ENCODE measurements around the gene TIAM1. TPM values are rescaled to one million over a fixed set of nuclear protein-coding genes. Genes with fewer than 3 reads are reported as not detected.

Gene TIAM1
- polyA plus RNA-seq, 2 of the 4 experiments (the other 2 are of a cell fraction): 0.23 to 0.40 TPM

DNA sequence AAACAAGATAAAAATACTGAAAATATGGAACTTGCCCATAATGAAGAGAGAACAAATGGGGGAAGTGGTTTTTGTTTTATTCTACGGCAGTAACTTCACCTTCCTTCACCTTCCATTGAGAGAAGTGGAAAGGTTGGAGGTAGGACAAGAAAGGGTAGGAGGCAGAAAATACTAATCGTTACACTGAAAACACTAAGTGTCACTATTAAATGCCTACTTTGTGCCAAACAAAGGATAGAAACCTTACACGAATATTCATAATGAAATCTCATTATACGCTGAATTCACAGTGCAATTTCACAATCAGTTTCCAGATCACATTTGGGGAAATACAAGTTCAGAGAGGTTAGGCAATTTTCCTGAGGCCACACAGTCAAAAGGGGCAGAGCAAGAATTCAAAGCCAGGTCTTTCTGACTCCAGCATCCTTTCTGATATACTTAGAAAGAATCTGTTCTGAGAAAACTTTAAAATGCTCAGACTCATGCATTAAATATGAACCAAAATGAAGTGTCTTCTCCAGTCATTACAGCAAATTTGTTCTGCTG, 3.0 kb downstream of the TIAM1 start:
- TF ChIP-seq KDM5A (IDR thresholded peaks at IDR 0.05) (no peak), ZSCAN20 (CRISPR knock-in tag; IDR thresholded peaks at IDR 0.05) (no peak), HOXB13 (CRISPR knock-in tag; IDR thresholded peaks at IDR 0.05; ENCODE audit: low read depth) (no peak), RARB (CRISPR knock-in tag; IDR thresholded peaks at IDR 0.05) (no peak), EP300 (IDR thresholded peaks at IDR 0.05) (no peak), FOSL2 (IDR thresholded peaks at IDR 0.05) (no peak), FOSL2 (CRISPR knock-in tag; IDR thresholded peaks at IDR 0.05) (no peak)
- TF ChIP-seq, protein P1, sequence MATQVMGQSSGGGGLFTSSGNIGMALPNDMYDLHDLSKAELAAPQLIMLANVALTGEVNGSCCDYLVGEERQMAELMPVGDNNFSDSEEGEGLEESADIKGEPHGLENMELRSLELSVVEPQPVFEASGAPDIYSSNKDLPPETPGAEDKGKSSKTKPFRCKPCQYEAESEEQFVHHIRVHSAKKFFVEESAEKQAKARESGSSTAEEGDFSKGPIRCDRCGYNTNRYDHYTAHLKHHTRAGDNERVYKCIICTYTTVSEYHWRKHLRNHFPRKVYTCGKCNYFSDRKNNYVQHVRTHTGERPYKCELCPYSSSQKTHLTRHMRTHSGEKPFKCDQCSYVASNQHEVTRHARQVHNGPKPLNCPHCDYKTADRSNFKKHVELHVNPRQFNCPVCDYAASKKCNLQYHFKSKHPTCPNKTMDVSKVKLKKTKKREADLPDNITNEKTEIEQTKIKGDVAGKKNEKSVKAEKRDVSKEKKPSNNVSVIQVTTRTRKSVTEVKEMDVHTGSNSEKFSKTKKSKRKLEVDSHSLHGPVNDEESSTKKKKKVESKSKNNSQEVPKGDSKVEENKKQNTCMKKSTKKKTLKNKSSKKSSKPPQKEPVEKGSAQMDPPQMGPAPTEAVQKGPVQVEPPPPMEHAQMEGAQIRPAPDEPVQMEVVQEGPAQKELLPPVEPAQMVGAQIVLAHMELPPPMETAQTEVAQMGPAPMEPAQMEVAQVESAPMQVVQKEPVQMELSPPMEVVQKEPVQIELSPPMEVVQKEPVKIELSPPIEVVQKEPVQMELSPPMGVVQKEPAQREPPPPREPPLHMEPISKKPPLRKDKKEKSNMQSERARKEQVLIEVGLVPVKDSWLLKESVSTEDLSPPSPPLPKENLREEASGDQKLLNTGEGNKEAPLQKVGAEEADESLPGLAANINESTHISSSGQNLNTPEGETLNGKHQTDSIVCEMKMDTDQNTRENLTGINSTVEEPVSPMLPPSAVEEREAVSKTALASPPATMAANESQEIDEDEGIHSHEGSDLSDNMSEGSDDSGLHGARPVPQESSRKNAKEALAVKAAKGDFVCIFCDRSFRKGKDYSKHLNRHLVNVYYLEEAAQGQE (IDR thresholded peaks at IDR 0.05): no peak
- TF ChIP-seq, protein P2, sequence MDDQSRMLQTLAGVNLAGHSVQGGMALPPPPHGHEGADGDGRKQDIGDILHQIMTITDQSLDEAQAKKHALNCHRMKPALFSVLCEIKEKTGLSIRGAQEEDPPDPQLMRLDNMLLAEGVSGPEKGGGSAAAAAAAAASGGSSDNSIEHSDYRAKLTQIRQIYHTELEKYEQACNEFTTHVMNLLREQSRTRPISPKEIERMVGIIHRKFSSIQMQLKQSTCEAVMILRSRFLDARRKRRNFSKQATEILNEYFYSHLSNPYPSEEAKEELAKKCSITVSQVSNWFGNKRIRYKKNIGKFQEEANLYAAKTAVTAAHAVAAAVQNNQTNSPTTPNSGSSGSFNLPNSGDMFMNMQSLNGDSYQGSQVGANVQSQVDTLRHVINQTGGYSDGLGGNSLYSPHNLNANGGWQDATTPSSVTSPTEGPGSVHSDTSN (IDR thresholded peaks at IDR 0.05): no peak
- CTCF ChIA-PET: no interaction called here

DNA sequence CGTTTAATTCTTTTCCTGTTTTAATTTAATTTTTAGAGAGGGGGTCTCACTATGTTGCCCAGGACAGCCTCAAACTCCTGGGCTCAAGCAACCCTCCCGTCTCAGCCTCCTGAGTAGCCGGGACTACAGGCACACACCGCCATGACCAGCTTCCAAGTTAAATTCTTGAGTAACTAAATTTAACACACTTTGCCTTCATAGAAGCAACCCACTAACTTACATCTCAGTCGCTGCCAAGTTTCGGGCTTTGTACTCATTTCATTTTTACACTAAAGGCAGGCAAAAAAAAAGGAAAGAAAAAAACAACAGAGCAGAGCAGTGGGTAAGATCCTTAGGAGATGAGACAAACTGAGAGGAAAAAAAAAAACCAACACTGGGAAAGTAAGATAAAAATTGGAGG, 3.5 kb downstream of the TIAM1 start:
- 27% methylated on average over 6 of the region's 6 CpGs for WGBS (ENCODE audit: missing lambda C conversion rate)
- Histone ChIP-seq H3K4me3 (no peak overlapping the region), H3K27ac (no peak overlapping the region), H3K4me1 (no peaks in the 10 kb centered on the region), H3K9me3 (no peaks in the 10 kb centered on the region), H3K4me2 (no peak overlapping the region)
- ChIA-PET CTCF (no interaction called here), POLR2A (no interaction called here)
- TF ChIP-seq PHF8 (IDR thresholded peaks at IDR 0.05; ENCODE audit: borderline replicate concordance, low read depth) (no peak), MAFK (IDR thresholded peaks at IDR 0.05; ENCODE audit: partially characterized antibody) (no peak), FOSL2 (IDR thresholded peaks at IDR 0.05) (no peak), FOSL2 (CRISPR knock-in tag; IDR thresholded peaks at IDR 0.05) (no peak), MYC (IDR thresholded peaks at IDR 0.05; ENCODE audit: borderline replicate concordance, low read length) (no peak), KDM5A (IDR thresholded peaks at IDR 0.05) (no peak), MAZ (IDR thresholded peaks at IDR 0.05; ENCODE audit: borderline replicate concordance, low read depth, low read length) (no peak)
- TF ChIP-seq, protein P3, sequence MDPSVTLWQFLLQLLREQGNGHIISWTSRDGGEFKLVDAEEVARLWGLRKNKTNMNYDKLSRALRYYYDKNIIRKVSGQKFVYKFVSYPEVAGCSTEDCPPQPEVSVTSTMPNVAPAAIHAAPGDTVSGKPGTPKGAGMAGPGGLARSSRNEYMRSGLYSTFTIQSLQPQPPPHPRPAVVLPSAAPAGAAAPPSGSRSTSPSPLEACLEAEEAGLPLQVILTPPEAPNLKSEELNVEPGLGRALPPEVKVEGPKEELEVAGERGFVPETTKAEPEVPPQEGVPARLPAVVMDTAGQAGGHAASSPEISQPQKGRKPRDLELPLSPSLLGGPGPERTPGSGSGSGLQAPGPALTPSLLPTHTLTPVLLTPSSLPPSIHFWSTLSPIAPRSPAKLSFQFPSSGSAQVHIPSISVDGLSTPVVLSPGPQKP (IDR thresholded peaks at IDR 0.05; ENCODE audit: low read depth, low read length): no peak
- TF ChIP-seq, protein P1 (IDR thresholded peaks at IDR 0.05): no peak
- TF ChIP-seq, protein P4, sequence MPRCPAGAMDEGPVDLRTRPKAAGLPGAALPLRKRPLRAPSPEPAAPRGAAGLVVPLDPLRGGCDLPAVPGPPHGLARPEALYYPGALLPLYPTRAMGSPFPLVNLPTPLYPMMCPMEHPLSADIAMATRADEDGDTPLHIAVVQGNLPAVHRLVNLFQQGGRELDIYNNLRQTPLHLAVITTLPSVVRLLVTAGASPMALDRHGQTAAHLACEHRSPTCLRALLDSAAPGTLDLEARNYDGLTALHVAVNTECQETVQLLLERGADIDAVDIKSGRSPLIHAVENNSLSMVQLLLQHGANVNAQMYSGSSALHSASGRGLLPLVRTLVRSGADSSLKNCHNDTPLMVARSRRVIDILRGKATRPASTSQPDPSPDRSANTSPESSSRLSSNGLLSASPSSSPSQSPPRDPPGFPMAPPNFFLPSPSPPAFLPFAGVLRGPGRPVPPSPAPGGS (IDR thresholded peaks at IDR 0.05): no peak
- DNase-seq (ENCODE audit: low read depth in 1 of 2, low spot score in 1 of 2) (no peak), ATAC-seq (no peak), FAIRE-seq (no peak)

More for the DNA sequence above, 3.0 kb downstream of the TIAM1 start:
- Histone ChIP-seq H3K27ac (no peak overlapping the region), H3K4me1 (no peaks in the 10 kb centered on the region), H3K9me3 (no peaks in the 10 kb centered on the region), H3K4me2 (no peak overlapping the region), H3K4me3 (no peak overlapping the region)
- WGBS (ENCODE audit: missing lambda C conversion rate): 55% methylated on average over 4 of the region's 4 CpGs
- no peak for ATAC-seq
- FAIRE-seq: no peak
- POLR2A ChIA-PET: no interaction called here
- no peak for DNase-seq (ENCODE audit: low read depth in 1 of 2, low spot score in 1 of 2)
